HG03135 (cell line): ENCODE measurements around the gene DCBLD2.

Experiments used
- ATAC-seq: cut with Tn5 transposase; IDR thresholded peaks from one replicate; pipeline ENCODE4 v1.9.1; 2021; ENCODE audit warnings: mild to moderate bottlenecking, moderate library complexity; ENCODE audit not compliant: unreplicated experiment

DCBLD2 gene

DNA sequence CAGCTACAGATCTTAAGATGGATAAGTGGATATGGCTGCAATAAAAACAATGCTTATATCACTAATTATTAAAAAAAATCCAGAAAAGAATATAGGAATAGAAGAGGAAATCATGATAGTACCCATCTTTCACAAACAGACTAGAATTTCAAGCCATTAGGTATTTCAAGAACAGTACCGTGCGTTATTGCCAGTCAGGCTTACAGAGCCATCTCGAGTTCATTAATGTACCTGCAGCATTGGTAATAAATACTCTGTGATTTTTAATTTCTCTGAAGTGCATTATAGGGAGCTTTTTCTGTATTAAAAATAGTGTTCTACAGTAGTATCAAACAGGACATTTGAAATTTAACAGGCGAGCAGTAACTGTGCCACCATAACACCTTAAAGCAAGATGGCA lies 102.7 kb downstream of the DCBLD2 start:
- ATAC-seq, result no peak

DNA sequence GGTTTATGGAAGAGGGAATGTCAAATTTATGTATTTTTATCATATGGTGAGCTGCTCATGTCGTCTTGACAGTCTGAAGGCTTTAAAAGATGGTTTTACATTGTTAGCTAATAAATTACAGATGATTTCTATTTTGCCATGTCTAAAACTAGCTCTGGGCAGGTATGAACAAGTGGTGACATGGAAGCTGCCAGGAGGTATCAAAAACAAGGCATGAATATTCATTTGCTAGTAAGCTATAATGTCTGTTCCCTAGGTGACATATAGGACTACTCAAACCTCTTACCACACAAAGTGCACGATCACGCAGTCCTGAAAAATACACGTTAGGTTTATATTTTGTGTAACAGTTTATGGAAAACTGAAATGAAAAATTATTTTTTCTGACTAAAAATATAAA lies 103.6 kb downstream of the DCBLD2 start:
- no peak for ATAC-seq

GRCh38 chr3:98796334-98796733 lies 105.2 kb downstream of the DCBLD2 start:
- no peak for ATAC-seq

GRCh38 chr3:98793971-98794370 lies 107.5 kb downstream of the DCBLD2 start:
- no peak for ATAC-seq

GRCh38 chr3:98791341-98792325 lies 109.9 kb downstream of the DCBLD2 start:
- no peak for ATAC-seq

DNA sequence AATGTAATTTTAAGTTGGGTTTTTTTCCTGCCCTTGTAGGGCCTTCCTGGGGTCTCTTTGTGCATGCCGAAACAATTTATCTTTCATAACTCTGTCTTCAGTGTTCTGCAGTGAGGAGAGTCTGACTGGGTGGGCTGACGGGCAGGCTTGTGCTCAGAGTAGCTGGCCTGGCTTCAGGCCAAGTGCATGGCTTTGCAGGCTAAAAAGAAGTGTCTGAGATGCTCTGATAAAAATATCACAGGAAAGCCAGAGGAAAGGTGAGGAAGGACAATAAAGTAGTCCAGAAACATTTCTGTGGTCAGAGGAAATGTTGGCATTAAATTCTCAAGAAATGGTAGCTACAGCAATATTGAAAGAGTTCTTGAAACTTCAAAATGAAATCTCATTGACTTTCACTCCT lies 112.8 kb downstream of the DCBLD2 start:
- no peak for ATAC-seq

DNA sequence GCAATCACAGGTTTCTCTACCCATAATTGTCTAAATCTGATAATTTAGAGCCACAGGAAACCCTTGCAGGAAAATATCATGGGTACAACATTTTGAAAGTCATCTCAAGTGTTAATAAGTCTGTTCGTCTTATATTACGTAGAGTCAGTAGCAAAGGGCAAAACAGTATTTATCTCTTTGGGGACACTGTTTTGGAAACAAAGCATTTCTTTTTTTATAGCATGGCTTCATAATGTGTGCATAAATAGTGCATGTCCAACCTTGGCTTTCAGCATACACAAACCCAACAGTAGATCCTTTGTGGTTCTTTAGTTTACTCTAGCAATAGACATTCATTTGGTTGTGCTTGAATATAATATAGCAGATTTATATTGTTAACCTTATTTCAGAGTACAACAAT lies 114.3 kb downstream of the DCBLD2 start:
- no peak for ATAC-seq

DNA sequence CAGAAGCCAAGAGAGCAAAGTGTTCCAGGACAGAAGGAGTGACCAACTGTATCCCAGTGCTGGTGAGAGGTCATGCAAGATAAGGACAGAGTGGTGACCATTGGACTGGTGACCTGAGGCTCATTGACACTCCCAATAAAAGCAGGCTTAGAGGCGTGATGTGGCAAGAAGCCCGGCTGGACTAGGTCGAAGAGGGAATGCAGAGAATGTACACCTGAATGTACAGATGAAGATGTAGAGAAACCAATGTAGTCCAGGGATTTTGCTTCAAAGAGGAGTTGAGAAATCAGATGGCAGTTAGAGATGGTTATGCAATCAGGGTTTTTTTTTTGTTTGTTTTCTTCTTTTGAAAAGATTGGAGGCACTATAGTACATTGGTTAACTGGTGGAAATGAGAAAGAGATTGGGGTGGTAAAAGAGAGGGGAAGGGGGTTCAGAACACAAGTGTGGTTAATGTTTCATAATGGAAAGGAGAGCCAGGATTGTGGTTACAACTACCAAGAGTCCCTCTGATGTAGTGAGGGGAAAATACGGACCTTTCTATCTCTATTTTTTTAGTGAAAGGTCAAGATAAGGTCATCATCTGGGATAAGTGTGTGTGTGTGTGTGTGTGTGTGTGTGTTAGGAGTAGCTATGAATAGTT lies 115.0 kb downstream of the DCBLD2 start:
- ATAC-seq, result no peak

- ATAC-seq, result no peak
These were observed 116.6 kb downstream of the DCBLD2 start for GRCh38 chr3:98784666-98785600.

DNA sequence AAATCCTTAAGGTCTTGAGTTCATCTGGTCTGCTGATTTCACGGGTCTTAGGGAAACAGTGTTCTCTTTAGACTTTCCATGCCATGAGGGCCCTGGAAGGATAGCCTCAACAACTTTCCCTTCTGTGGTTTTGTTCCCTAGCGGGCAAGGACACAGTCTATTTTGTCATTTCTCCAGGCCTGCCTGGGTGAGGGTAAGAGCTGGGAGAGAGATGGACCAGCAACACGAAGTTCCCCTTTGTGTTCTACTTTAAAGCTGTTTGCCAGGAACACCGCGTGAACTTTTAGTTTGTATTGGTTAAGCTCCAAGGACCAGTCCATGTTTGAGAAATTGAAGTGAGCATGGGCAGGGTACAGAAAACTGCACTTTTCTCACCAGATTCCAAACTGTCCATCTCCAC lies 117.5 kb downstream of the DCBLD2 start:
- ATAC-seq, result no peak

GRCh38 chr3:98782824-98783500 lies 118.5 kb downstream of the DCBLD2 start:
- no peak for ATAC-seq

GRCh38 chr3:98780343-98780742 lies 121.2 kb downstream of the DCBLD2 start:
- ATAC-seq, result no peak

DNA sequence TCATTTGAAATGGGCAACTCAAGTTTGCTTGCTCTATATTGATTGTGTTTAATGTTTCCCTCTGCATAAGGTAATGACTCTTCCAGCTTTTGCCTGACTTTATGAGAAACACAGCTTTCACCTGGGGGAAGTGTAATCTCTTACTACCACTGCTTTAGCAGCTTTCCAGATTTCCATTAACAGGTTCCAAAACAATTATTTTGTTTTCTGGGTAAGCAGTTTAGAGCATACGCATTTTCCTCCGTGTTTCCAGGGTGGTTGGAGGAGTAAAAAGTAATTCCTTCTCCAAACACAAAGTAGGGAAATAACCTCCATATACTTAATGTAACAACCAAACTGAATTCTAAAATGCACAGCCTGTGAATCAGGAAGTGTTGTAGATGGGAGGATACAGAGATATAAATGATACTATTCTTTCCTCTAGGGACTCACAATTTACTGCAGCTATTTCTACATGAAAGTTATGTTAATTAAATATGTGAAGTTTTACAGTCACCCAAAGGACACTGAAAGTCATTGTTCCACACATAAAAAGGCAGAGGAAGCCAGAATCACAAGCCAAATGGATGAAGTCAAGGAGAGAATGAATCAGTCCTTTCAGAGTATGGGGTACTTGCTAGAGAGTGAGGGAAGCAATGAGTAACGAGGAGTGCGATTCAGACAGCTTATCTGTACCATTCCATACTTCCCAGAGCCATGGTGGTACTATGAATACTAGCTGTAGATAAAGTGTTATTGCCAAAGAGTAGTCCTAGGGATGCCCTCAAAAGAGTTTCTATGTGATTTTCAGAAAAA lies 121.8 kb downstream of the DCBLD2 start:
- ATAC-seq, result no peak

GRCh38 chr3:98778852-98779413 lies 122.6 kb downstream of the DCBLD2 start:
- no peak for ATAC-seq

- no peak for ATAC-seq
These were observed 123.1 kb downstream of the DCBLD2 start for GRCh38 chr3:98778383-98778782.

DNA sequence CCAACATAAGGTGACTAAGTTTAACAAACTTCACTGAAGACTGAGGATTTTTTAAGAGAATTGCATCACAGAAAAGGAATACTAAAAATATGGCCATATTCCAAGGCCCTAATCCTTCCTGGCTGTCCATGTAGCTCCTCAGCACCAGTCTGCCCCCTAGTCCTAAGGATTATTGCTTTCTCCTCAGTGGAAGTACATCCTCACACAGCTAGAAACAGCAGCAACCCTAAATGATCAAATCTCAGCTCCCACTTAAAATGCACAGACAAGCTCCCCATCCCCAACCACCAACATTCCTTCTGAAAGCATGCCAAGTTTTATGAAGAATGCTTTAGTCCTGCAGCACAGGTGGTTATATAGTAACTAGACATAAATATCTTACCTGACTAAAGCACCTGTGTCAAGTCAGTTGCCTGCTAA lies 123.7 kb downstream of the DCBLD2 start:
- no peak for ATAC-seq

DNA sequence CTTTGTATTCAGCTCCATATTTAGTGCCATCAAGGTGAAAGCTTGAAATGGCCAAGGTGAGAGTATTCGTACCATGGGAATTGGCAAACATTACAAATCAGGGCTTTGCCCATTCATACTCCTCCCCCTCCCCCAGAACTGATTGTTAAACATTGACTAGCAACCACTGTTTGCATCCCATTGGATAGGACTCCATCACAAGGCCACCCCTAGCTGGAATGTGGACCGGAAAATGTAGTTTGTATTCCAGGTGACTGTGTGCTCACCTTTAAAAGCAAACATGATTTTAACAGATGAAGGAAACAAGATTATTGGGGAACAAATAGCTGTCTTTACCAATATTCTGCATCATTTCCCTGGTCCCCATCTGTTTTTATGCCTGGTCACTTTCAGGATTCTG lies 124.2 kb downstream of the DCBLD2 start:
- no peak for ATAC-seq

- ATAC-seq, result no peak
These were observed 125.4 kb downstream of the DCBLD2 start for GRCh38 chr3:98776140-98776493.

GRCh38 chr3:98775459-98776139 lies 125.9 kb downstream of the DCBLD2 start:
- ATAC-seq, result no peak
